ENCODE data around the gene TRIM27.
A peak's percentile ranks its signal among the peaks of the same experiment; 100 is the strongest.
"Not testable (repeated sequence)": the region's sequence is repeated elsewhere in the genome, so short reads cannot be mapped to it uniquely, and the experiment has no call there.

TRIM27 gene

GRCh38 chr6:28895131-28895812, 28.5 kb downstream of the TRIM27 start:
- DNase-seq = peak; percentile 83

DNA sequence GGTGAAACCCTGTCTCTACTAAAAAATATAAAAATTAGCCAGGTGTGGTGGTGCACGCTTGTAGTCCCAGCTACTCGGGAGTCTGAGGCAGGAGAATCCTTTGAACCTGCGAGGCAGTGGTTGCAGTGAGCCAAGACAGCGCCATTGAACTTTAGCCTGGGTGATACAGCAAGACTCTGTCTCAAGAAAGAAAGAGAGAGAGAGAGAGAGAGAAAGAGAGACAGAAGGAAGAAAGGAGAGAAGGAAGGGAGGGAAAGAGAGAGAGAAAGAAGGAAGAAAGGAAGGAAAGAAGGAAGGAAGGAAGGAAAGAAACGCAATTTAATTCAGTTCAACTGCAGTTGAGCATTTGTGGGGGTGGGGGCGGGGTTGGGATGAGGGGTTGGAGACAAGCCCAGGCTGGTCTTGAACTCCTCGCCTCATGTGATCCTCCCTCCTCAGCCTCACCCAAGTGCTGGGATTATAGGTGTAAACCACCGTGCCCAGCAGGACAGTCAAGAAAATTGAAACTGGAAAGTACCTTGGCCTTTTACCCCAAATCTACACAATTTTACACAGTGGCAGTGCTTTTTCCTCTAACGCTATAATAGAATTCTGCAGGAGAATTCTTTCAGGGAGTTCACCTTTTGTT, 30.5 kb downstream of the TRIM27 start:
- DNase-seq = no peak

DNA sequence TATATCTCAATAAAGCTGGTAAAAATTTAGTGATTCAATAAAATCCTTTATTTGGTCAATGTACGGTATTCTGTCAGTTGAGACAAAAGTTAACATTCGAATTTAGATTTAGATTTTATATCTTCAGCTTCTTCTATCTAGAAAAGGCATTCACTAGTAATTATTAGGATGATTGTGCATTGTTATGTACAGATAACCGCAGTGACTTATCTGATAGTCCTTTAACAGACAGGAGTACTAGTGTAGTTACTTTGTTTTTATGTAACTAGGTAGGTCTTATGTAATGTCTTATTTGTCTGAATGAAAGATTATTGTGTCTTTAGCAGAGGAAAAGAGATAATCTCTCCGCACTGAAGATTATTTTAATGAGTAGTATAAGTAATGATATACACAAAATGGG, 31.3 kb downstream of the TRIM27 start:
- no peak for DNase-seq

DNA sequence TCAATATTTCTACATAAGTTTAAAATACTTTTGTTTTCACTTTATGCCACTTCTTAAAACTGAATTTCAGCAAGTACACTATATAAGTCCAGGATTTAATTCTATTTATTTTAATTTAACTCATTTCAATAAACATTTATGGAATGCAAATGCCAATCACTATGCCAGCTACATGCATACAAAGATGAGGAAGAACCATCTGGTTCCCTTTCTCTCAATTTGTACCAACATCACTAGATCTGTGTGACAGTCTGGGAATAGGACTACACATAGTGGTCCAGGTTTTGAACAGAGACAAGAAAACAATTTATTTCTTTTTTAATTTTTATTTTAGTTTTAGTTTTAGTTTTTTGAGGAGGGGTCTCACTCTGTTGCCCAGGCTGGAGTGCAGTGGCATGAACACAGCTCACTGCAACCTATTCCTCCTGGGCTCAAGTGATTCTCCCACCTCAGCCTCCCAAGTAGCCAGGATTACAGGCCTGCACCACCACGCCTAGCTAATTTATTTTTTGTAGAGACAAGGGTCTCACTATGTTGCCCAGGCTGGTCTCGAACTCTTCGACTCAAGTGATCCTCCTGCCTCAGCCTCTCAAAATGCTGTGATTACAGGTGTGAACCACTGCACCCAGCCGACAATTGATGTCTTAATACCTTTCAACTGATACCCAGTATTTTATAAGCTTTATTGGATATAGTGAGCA, 35.8 kb downstream of the TRIM27 start:
- no peak for DNase-seq

DNA sequence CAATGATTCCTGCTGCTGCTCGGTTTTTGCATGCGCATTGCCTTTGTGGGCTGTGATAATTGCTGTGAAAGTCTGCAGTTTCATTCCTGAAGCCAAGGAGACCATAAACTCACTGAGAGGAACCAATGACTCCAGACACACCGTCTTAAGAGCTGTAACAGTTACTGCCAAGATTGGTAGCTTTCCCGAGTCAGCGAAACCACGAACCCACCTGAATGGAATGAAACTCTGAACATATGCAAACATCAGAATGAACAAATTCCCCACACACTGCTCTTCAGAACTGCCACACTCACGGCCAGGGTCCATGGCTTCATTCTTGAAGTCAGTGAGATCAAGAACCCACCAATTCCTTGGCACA, 37.7 kb downstream of the TRIM27 start:
- no peak for DNase-seq

- DNase-seq = peak; percentile 65
Observed at GRCh38 chr6:28884423-28885131, 39.2 kb downstream of the TRIM27 start.

DNA sequence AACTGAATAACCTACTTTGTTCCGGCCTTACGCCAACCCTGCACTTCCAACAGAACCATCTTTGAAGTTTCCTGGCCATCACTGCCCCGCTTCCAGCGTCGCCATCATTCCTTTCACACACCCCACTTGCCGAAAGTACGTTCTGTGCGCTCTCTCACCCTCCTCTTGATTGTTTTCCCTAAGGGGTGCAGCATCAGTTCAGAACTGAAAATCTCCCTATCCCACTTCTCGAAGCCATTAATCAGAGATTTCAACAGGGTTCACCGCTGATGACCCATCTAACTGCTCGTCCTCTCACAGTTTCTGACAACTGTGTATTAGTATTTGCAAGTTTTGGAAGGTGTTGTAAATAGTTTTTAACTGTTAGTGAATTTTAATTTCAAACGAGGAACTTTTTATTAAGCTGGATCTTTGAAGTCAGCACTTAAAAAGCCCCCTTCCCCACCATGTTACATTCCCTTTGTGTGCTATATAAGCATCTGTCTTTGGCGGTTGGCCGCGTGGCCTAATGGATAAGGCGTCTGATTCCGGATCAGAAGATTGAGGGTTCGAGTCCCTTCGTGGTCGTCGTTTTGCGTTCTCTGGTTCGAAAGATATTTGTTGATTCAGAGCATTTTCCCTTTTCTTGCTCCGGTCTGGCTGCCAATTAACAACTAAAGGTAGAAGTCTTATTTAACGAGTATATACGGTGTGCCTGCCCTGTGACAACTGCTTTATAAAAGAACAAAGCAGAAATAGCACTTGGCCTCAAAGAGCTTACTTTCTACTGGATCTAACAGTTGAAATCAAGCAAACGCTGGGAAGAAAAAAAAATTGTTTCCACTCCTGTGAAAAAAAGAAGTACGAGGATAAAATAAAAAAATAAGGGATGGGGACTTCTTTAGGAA, 42.6 kb downstream of the TRIM27 start:
- DNase-seq = peak; percentile 50

- no peak for DNase-seq
Observed at GRCh38 chr6:28880519-28880893, 43.3 kb downstream of the TRIM27 start.

DNA sequence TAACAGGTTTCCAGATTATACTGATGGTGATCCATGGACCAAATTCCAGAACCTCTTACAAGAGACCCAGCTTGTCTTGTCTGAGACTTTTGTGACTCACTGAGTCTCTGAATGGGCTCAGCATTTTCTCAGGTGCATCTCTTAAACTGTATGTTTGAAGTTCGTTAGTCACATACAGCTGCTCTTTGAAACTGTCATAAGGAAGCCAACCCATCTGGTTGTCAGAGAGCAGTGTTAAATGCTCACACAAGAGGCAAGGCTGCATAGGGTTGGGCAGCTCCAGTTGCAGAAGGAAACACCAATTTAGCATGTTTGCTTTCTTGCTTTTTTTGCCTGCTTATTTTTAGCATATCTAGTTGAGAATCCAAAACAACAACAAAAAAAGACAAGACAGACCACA, 47.1 kb downstream of the TRIM27 start:
- no peak for DNase-seq

GRCh38 chr6:28875191-28875747, 48.5 kb downstream of the TRIM27 start:
- no peak for DNase-seq

DNA sequence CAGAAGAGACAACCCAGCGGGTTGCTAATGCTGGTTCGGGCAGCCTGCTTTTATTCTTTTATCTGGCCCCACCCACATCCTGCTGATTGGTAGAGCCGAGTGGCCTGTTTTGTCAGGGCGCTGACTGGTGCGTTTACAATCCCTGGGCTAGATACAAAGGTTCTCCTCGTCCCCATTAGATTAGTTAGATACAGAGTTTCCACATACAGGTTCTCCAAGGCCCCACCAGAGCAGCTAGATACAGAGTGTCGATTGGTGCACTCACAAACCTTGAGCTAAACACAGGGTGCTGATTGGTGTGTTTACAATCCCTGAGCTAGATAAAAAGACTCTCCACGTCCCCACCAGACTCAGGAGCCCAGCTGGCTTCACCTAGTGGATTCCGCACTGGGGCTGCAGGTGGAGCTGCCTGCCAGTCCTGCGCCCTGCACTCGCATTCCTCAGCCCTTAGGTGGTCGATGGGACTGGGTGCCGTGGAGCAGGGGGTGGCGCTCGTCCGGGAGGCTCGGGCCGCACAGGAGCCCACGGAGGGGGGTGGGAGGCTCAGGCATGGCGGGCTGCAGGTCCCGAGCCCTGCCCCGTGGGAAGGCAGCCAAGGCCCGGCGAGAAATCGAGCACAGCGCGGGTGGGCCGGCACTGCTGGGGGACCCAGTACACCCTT, 51.5 kb downstream of the TRIM27 start:
- DNase-seq = not testable (repeated sequence)

DNA sequence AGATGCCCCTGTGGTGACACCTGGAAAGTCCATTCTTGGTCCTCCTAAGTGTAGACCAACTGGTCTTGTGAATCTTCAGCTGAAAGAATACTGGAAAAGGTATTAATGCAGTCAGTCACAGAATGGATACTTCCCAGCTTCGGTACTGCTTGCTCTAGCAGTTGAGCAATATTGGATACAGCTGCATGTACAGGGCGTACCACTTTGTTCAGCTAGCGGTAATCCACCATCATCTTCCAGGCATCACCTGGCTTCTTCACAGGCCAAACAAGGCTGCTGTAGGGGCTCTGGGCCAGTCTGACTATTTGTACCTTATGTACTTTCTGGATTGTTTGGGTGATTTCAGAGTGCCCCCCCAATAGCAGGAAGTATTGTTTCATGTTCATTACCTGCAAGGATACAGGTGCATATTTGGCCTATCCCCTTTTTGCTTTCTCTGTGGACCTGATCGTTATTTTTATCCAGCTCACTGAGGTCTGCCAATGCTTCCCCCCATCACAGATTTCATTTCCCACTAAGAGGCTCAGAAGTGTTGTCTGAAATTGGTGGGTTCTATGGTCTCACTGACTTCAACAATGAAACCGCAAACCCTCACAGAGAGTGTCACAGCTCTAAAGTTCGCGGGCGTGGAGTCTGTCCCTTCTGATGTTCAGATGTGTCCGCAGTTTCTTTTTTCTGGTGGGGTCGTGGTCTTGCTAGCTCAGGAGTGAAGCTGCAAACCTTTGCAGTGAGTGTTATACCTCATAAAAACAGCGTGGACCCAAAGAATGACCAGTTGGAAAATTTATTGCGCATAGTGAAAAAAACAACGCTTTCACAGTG, 52.2 kb downstream of the TRIM27 start:
- no peak for DNase-seq

GRCh38 chr6:28868873-28869272, 54.9 kb downstream of the TRIM27 start:
- no peak for DNase-seq

- DNase-seq = no peak
Observed at GRCh38 chr6:28867086-28867409, 56.7 kb downstream of the TRIM27 start.

- DNase-seq = peak; percentile 66
Observed at GRCh38 chr6:28866205-28867085, 57.3 kb downstream of the TRIM27 start.

- no peak for DNase-seq
Observed at GRCh38 chr6:28865401-28866204, 58.2 kb downstream of the TRIM27 start.

DNA sequence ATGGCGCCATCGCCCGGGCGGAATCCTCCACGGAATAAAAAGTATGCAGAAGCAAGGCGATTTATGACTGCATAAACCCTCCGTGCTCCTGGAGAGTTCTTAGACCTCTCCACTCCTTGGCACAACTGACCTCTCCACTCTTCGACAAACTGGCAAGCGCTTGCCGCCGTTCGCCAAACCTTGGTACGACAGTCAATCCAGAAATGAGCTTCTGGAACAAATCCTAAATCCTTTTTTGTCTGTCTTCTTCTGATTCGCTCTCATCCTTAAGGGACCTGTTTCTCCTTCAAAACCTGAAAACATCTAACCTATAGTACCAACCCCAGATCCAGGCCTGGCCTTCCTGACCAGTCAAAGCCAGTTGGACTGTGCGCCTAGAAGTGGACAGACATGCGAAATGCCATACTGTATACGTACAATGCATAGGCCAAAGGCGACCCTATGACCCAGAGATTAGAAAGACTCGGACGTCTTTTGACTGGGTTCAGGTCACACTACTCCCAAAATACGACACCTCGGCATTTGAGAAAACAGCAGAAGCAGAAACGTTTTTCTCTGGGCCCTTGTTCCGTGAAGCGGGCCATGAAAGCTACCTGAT, 59.4 kb downstream of the TRIM27 start:
- DNase-seq = no peak

GRCh38 chr6:28863604-28864325, 60.0 kb downstream of the TRIM27 start:
- DNase-seq = peak; percentile 83

All from activated CD4-positive, alpha-beta T cell treated with anti-CD3 and anti-CD28 coated beads for 1 hour (primary cell).